NT2/D1 (cell line): Measurements from ENCODE around the gene CACNB2.

ENCODE experiments used
- SUZ12 ChIP-seq: IDR thresholded peaks from 2 replicates; pipeline ENCODE4 v1.6.1; 2011; ENCODE audit not compliant: insufficient read length, insufficient read depth; ENCODE audit errors: extremely low read depth
- ZNF274 ChIP-seq: IDR thresholded peaks from 2 replicates; pipeline ENCODE4 v1.6.1; 2011; ENCODE audit warnings: mild to moderate bottlenecking, low read depth, low read length

- no peak for TF ChIP-seq ZNF274
- TF ChIP-seq SUZ12 = no peak
Observed at GRCh38 chr10:18298256-18298655, 158.0 kb downstream of the CACNB2 start.
